Gastroesophageal sphincter (tissue), 3 donors: Measurements from ENCODE around the gene PATL1.

ENCODE experiments used
- CTCF ChIP-seq, 4 experiments: fragments of 200-600 bp in 2 of 4; fragments of 450-650 bp in 2 of 4; sonication (generic) in 1 of 4; IDR thresholded peaks; one replicate each; pipeline ENCODE4 v1.5.1; 2017 to 2019; ENCODE audit warnings: antibody characterized with exemption in 4 of 4, mild to moderate bottlenecking in 2 of 4, moderate library complexity in 2 of 4
- POLR2A ChIP-seq, 2 donors: fragments of 450-650 bp; IDR thresholded peaks; one replicate each; pipeline ENCODE4 v1.6.1; 2017; ENCODE audit warnings: antibody characterized with exemption in 2 of 2, mild to moderate bottlenecking in 2 of 2, moderate library complexity in 1 of 2

- TF ChIP-seq POLR2A (IDR thresholded peaks at IDR 0.05) = no peak
- TF ChIP-seq CTCF (IDR thresholded peaks at IDR 0.05) = no peak
Observed at GRCh38 chr11:59671471-59671870, 2.6 kb upstream of the PATL1 start.
